ENCODE results near the gene LCOR. TPM values are rescaled to one million over a fixed set of nuclear protein-coding genes. Genes with fewer than 3 reads are reported as not detected.

LCOR gene
- total RNA-seq, 1 experiment from 2014 or later: 39.2 TPM

DNA sequence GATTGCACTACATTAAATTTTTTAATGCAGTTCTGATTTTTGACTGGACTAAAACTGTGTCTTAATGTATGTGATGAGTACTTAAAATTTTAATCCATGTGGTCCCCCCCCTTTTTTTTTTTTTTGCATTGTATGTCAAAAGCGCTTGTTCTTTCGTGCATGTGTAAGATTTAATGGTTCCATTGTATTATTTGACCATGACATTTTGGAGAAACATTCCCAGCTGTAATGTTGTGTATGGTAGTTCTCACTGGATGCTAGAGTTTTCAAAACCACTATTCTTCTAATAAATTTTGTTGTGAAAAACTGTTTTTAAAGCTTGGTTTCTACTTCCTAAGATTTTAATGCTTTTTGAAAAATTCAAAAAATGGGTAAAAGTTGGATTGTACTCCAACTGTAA lies 132.0 kb downstream of the LCOR start:
- ChIA-PET CTCF (interaction anchor here (0.7 kb wide), 1 partner anchor 152 kb away, joined by 4 read pairs; no protein-coding TSS in a partner anchor), POLR2A (ENCODE audit: low non-redundant PET) (no interaction called here)
- Histone ChIP-seq H3K4me1 (ENCODE audit: insufficient read depth, low read length, poor library complexity, severe bottlenecking) (no peaks in the 10 kb centered on the region), H3K27ac (ENCODE audit: low read depth, low read length, poor library complexity, severe bottlenecking) (no peak overlapping the region), H3K9me3 (ENCODE audit: low read depth, low read length, poor library complexity, severe bottlenecking) (no peaks in the 10 kb centered on the region), H3K4me3 (ENCODE audit: low read depth, low read length, poor library complexity, severe bottlenecking) (no peak overlapping the region), H3K27me3 (replicated peaks; ENCODE audit: insufficient read depth, low read depth, low read length, poor library complexity) (no peaks in the 10 kb centered on the region), H3K36me3 (ENCODE audit: insufficient read depth, low read length, poor library complexity, severe bottlenecking) (no peaks in the 10 kb centered on the region)
- no peak for TF ChIP-seq CTCF (conservative IDR thresholded peaks at IDR 0.05; ENCODE audit: low read depth, low read length)
- no peak for TF ChIP-seq EZH2 (IDR thresholded peaks at IDR 0.05; ENCODE audit: borderline replicate concordance, low read depth, low read length, poor library complexity, severe bottlenecking)
- intact Hi-C loops (cut with micrococcal nuclease; ENCODE audit: unreplicated experiment): no loop called here
- no TSS peak for BruUV-seq (replicated peaks)
- DNase-seq (ENCODE audit: low spot score): no peak

DNA sequence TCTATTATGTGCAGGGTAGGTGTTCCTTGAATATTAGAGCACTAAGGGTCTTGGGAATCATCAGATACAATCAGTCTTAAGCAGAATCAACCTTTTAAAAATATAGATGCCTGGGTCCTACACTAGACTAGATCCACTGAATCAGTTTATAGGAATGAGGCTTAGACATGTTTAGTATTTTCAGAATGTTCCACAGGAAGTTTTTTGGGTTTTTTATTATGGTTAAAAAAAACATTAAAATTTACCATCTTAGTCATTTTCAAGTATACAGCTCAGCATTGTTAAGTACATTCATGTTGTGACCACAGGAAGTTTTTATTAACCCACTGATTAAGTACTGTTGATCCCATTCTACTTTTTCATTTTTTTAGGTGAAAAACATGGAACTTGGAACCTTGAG lies 135.7 kb downstream of the LCOR start:
- TF ChIP-seq CTCF (conservative IDR thresholded peaks at IDR 0.05; ENCODE audit: low read depth, low read length) (no peak), EZH2 (IDR thresholded peaks at IDR 0.05; ENCODE audit: borderline replicate concordance, low read depth, low read length, poor library complexity, severe bottlenecking) (no peak)
- ChIA-PET POLR2A (ENCODE audit: low non-redundant PET) (no interaction called here), CTCF (no interaction called here)
- DNase-seq (ENCODE audit: low spot score): no peak
- no peak overlapping the region for H3K27ac ChIP-seq (ENCODE audit: low read depth, low read length, poor library complexity, severe bottlenecking)
- no peaks in the 10 kb centered on the region for H3K27me3 ChIP-seq (replicated peaks; ENCODE audit: insufficient read depth, low read depth, low read length, poor library complexity)
- no peaks in the 10 kb centered on the region for H3K36me3 ChIP-seq (ENCODE audit: insufficient read depth, low read length, poor library complexity, severe bottlenecking)
- no peaks in the 10 kb centered on the region for H3K4me1 ChIP-seq (ENCODE audit: insufficient read depth, low read length, poor library complexity, severe bottlenecking)
- H3K4me3 ChIP-seq (ENCODE audit: low read depth, low read length, poor library complexity, severe bottlenecking): no peak overlapping the region
- BruUV-seq (replicated peaks): no TSS peak
- no peaks in the 10 kb centered on the region for H3K9me3 ChIP-seq (ENCODE audit: low read depth, low read length, poor library complexity, severe bottlenecking)
- intact Hi-C loops (cut with micrococcal nuclease; ENCODE audit: unreplicated experiment): no loop called here

- intact Hi-C loops (cut with micrococcal nuclease; ENCODE audit: unreplicated experiment): no loop called here
- TF ChIP-seq CTCF (conservative IDR thresholded peaks at IDR 0.05; ENCODE audit: low read depth, low read length): no peak
- no peak for TF ChIP-seq EZH2 (IDR thresholded peaks at IDR 0.05; ENCODE audit: borderline replicate concordance, low read depth, low read length, poor library complexity, severe bottlenecking)
- Histone ChIP-seq H3K4me3 (ENCODE audit: low read depth, low read length, poor library complexity, severe bottlenecking) (no peak overlapping the region), H3K4me1 (ENCODE audit: insufficient read depth, low read length, poor library complexity, severe bottlenecking) (no peaks in the 10 kb centered on the region), H3K36me3 (ENCODE audit: insufficient read depth, low read length, poor library complexity, severe bottlenecking) (no peaks in the 10 kb centered on the region), H3K9me3 (ENCODE audit: low read depth, low read length, poor library complexity, severe bottlenecking) (no peaks in the 10 kb centered on the region), H3K27me3 (replicated peaks; ENCODE audit: insufficient read depth, low read depth, low read length, poor library complexity) (no peaks in the 10 kb centered on the region), H3K27ac (ENCODE audit: low read depth, low read length, poor library complexity, severe bottlenecking) (no peak overlapping the region)
- CTCF ChIA-PET: no interaction called here
- BruUV-seq (replicated peaks): no TSS peak
- no peak for DNase-seq (ENCODE audit: low spot score)
- POLR2A ChIA-PET (ENCODE audit: low non-redundant PET): no interaction called here
Measured at GRCh38 chr10:96968682-96969423, 136.8 kb downstream of the LCOR start.

Data from A673 (cell line).